ENCODE results near the gene ABCC11. TPM values are rescaled to one million over a fixed set of nuclear protein-coding genes. Genes with fewer than 3 reads are reported as not detected.

ABCC11 gene
- total RNA-seq (2014; rRNA removed; shearing (Covaris generic)), result 0.03 and 0.12 TPM in 2 replicates

- DNase-seq (ENCODE audit: low spot score), result no peak
- in situ Hi-C loops (cut with HindIII; ENCODE audit: low sequenced_read_pairs), result no loop called here
Observed at GRCh38 chr16:48247311-48247710, at the start of gene ABCC11. TSS of gene ABCC11 (minus strand) at chr16:48247539. CDS start at chr16:48231921, 15,618 bp downstream.

- no peak for DNase-seq (ENCODE audit: low spot score)
- in situ Hi-C loops (cut with HindIII; ENCODE audit: low sequenced_read_pairs), result no loop called here
Observed at GRCh38 chr16:48295488-48296281, 48.3 kb upstream of the ABCC11 start.

GRCh38 chr16:48294724-48295123, 47.4 kb upstream of the ABCC11 start:
- no peak for DNase-seq (ENCODE audit: low spot score)
- in situ Hi-C loops (cut with HindIII; ENCODE audit: low sequenced_read_pairs), result no loop called here

- DNase-seq (ENCODE audit: low spot score), result no peak
- in situ Hi-C loops (cut with HindIII; ENCODE audit: low sequenced_read_pairs), result no loop called here
Observed at GRCh38 chr16:48292452-48292851, 45.1 kb upstream of the ABCC11 start.

GRCh38 chr16:48291754-48292153, 44.4 kb upstream of the ABCC11 start:
- in situ Hi-C loops (cut with HindIII; ENCODE audit: low sequenced_read_pairs), result no loop called here

GRCh38 chr16:48291303-48291702, 44.0 kb upstream of the ABCC11 start:
- in situ Hi-C loops (cut with HindIII; ENCODE audit: low sequenced_read_pairs), result no loop called here
- no peak for DNase-seq (ENCODE audit: low spot score)

More at GRCh38 chr16:48291754-48292153, 44.4 kb upstream of the ABCC11 start:
- DNase-seq (ENCODE audit: low spot score), result no peak

- DNase-seq (ENCODE audit: low spot score), result no peak
- in situ Hi-C loops (cut with HindIII; ENCODE audit: low sequenced_read_pairs), result no loop called here
Observed at GRCh38 chr16:48287239-48287638, 39.9 kb upstream of the ABCC11 start.

GRCh38 chr16:48284772-48285409, 37.6 kb upstream of the ABCC11 start:
- no peak for DNase-seq (ENCODE audit: low spot score)
- in situ Hi-C loops (cut with HindIII; ENCODE audit: low sequenced_read_pairs), result no loop called here

GRCh38 chr16:48282636-48283263, 35.4 kb upstream of the ABCC11 start:
- in situ Hi-C loops (cut with HindIII; ENCODE audit: low sequenced_read_pairs), result no loop called here
- DNase-seq (ENCODE audit: low spot score), result peak; percentile 17

GRCh38 chr16:48280546-48280945, 33.2 kb upstream of the ABCC11 start:
- DNase-seq (ENCODE audit: low spot score), result no peak
- in situ Hi-C loops (cut with HindIII; ENCODE audit: low sequenced_read_pairs), result no loop called here

GRCh38 chr16:48279199-48279598, 31.9 kb upstream of the ABCC11 start:
- in situ Hi-C loops (cut with HindIII; ENCODE audit: low sequenced_read_pairs), result no loop called here

GRCh38 chr16:48277158-48277557, 29.8 kb upstream of the ABCC11 start:
- in situ Hi-C loops (cut with HindIII; ENCODE audit: low sequenced_read_pairs), result no loop called here
- DNase-seq (ENCODE audit: low spot score), result peak; percentile 74

More at GRCh38 chr16:48279199-48279598, 31.9 kb upstream of the ABCC11 start:
- DNase-seq (ENCODE audit: low spot score), result no peak

GRCh38 chr16:48276102-48276501, 28.8 kb upstream of the ABCC11 start:
- peak; percentile 45 for DNase-seq (ENCODE audit: low spot score)
- in situ Hi-C loops (cut with HindIII; ENCODE audit: low sequenced_read_pairs), result no loop called here

- DNase-seq (ENCODE audit: low spot score), result no peak
- in situ Hi-C loops (cut with HindIII; ENCODE audit: low sequenced_read_pairs), result no loop called here
Observed at GRCh38 chr16:48274476-48274875, 27.1 kb upstream of the ABCC11 start.

- in situ Hi-C loops (cut with HindIII; ENCODE audit: low sequenced_read_pairs), result no loop called here
Observed at GRCh38 chr16:48272837-48273421, 25.6 kb upstream of the ABCC11 start.

GRCh38 chr16:48271728-48272127, 24.4 kb upstream of the ABCC11 start:
- no peak for DNase-seq (ENCODE audit: low spot score)
- in situ Hi-C loops (cut with HindIII; ENCODE audit: low sequenced_read_pairs), result no loop called here

More at GRCh38 chr16:48272837-48273421, 25.6 kb upstream of the ABCC11 start:
- no peak for DNase-seq (ENCODE audit: low spot score)

- in situ Hi-C loops (cut with HindIII; ENCODE audit: low sequenced_read_pairs), result no loop called here
Observed at GRCh38 chr16:48269011-48269410, 21.7 kb upstream of the ABCC11 start.

GRCh38 chr16:48262631-48263030, 15.3 kb upstream of the ABCC11 start:
- no peak for DNase-seq (ENCODE audit: low spot score)
- in situ Hi-C loops (cut with HindIII; ENCODE audit: low sequenced_read_pairs), result no loop called here

More at GRCh38 chr16:48269011-48269410, 21.7 kb upstream of the ABCC11 start:
- DNase-seq (ENCODE audit: low spot score), result peak; percentile 51

- DNase-seq (ENCODE audit: low spot score), result no peak
- in situ Hi-C loops (cut with HindIII; ENCODE audit: low sequenced_read_pairs), result no loop called here
Observed at GRCh38 chr16:48261569-48261968, 14.2 kb upstream of the ABCC11 start.
